Panc1 (cell line): ENCODE results near the gene KRT10.

Experiments used
- POLR2AphosphoS5 ChIP-seq: IDR thresholded peaks from 2 replicates; pipeline ENCODE4 v1.6.1; 2012; ENCODE audit warnings: mild to moderate bottlenecking, low read depth, low read length, moderate library complexity
- SIN3A ChIP-seq: IDR thresholded peaks from 2 replicates; pipeline ENCODE4 v1.6.1; 2012; ENCODE audit warnings: low read depth, mild to moderate bottlenecking, low read length, moderate library complexity, borderline replicate concordance; ENCODE audit not compliant: insufficient read depth
- TF ChIP-seq, protein P1 (sequence below): fragments of 450-650 bp; IDR thresholded peaks from 2 replicates; pipeline ENCODE4 v1.5.1; 2017; ENCODE audit warnings: mild to moderate bottlenecking

- TF ChIP-seq, protein P1, sequence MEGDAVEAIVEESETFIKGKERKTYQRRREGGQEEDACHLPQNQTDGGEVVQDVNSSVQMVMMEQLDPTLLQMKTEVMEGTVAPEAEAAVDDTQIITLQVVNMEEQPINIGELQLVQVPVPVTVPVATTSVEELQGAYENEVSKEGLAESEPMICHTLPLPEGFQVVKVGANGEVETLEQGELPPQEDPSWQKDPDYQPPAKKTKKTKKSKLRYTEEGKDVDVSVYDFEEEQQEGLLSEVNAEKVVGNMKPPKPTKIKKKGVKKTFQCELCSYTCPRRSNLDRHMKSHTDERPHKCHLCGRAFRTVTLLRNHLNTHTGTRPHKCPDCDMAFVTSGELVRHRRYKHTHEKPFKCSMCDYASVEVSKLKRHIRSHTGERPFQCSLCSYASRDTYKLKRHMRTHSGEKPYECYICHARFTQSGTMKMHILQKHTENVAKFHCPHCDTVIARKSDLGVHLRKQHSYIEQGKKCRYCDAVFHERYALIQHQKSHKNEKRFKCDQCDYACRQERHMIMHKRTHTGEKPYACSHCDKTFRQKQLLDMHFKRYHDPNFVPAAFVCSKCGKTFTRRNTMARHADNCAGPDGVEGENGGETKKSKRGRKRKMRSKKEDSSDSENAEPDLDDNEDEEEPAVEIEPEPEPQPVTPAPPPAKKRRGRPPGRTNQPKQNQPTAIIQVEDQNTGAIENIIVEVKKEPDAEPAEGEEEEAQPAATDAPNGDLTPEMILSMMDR, result no peak
- TF ChIP-seq POLR2AphosphoS5, result no peak
- TF ChIP-seq SIN3A, result no peak
Observed at GRCh38 chr17:40782450-40782849, 40.0 kb downstream of the KRT10 start, which contains the start of gene KRT27.
